ENCODE results near the gene LSP1. TPM values are rescaled to one million over a fixed set of nuclear protein-coding genes. Genes with fewer than 3 reads are reported as not detected.

LSP1 gene
- total RNA-seq, 1 donor from 2014 or later: 78.2 TPM

DNA sequence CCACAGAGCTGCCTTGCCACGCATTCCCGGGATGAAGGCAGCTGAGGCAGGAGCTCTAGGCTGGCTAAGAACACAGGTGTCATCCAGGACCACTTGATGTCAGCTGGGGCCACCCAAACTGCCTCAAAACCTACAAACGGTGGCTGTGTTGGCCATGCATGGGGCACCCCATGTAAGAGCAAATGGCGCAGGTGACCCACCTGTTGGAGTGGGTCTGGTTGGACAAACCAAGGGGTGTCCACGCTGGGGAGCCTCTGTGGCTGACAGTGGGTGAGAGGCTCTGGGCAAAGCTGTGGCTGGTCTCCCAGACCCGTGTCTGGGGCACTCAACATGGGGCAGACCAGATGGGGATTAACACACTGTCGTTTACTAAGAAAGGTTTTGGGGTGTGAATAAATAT, 37.1 kb upstream of the LSP1 start:
- Histone ChIP-seq H3K27ac (no peak overlapping the region), H3K4me3 (no peak overlapping the region), H3K4me1 (no peaks in the 10 kb centered on the region), H3K9me3 (no peaks in the 10 kb centered on the region), H3K27me3 (peaks cover 6% of the 10 kb centered on the region), H3K36me3 (no peaks in the 10 kb centered on the region)
- TF ChIP-seq CTCF (IDR thresholded peaks at IDR 0.05): no peak
- ATAC-seq: no peak
- intact Hi-C loops (cut with DNase I): no loop called here
- DNase-seq: no peak

GRCh38 chr11:1817000-1817399, 35.9 kb upstream of the LSP1 start:
- no peak for TF ChIP-seq CTCF (IDR thresholded peaks at IDR 0.05)
- Histone ChIP-seq H3K4me1 (no peaks in the 10 kb centered on the region), H3K27ac (no peak overlapping the region), H3K36me3 (no peaks in the 10 kb centered on the region), H3K9me3 (no peaks in the 10 kb centered on the region), H3K27me3 (peaks cover 6% of the 10 kb centered on the region), H3K4me3 (no peak overlapping the region)
- ATAC-seq: no peak
- no peak for DNase-seq
- intact Hi-C loops (cut with DNase I): no loop called here

DNA sequence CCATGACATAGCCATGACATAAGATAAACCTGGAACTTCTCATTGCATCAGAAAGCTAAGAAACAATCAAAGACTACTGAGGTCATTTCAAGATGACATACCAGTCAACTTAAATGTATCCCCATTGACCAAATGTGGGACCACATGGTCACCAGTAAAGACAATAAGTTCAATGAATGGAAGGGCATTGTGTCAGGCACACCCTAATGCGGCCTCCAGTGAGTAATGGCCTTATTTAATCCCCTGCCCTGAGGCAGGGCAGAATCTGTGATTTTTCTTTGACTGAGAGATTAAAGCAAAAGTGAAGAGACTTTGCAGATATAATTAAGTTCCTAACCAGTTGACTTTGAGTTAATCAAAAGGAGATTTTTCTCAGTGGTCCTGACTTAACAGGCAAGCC, 35.4 kb upstream of the LSP1 start:
- no peak for TF ChIP-seq CTCF (IDR thresholded peaks at IDR 0.05)
- ATAC-seq (no peak), DNase-seq (no peak)
- H3K4me1 ChIP-seq: no peaks in the 10 kb centered on the region
- H3K9me3 ChIP-seq: no peaks in the 10 kb centered on the region
- peaks cover 6% of the 10 kb centered on the region for H3K27me3 ChIP-seq
- H3K27ac ChIP-seq: no peak overlapping the region
- intact Hi-C loops (cut with DNase I): no loop called here
- no peaks in the 10 kb centered on the region for H3K36me3 ChIP-seq
- H3K4me3 ChIP-seq: no peak overlapping the region

GRCh38 chr11:1819074-1819473, 33.8 kb upstream of the LSP1 start:
- Histone ChIP-seq H3K4me1 (no peaks in the 10 kb centered on the region), H3K27me3 (no peaks in the 10 kb centered on the region), H3K36me3 (no peaks in the 10 kb centered on the region), H3K27ac (no peak overlapping the region), H3K9me3 (no peaks in the 10 kb centered on the region), H3K4me3 (no peak overlapping the region)
- ATAC-seq (no peak), DNase-seq (no peak)
- TF ChIP-seq CTCF (IDR thresholded peaks at IDR 0.05): no peak
- intact Hi-C loops (cut with DNase I): no loop called here

GRCh38 chr11:1820463-1821325, 32.2 kb upstream of the LSP1 start:
- ATAC-seq (no peak), DNase-seq (no peak)
- no peak for TF ChIP-seq CTCF (IDR thresholded peaks at IDR 0.05)
- no peak overlapping the region for H3K27ac ChIP-seq
- no peak overlapping the region for H3K4me3 ChIP-seq
- H3K4me1 ChIP-seq: no peaks in the 10 kb centered on the region
- no peaks in the 10 kb centered on the region for H3K9me3 ChIP-seq
- no peaks in the 10 kb centered on the region for H3K27me3 ChIP-seq
- no peaks in the 10 kb centered on the region for H3K36me3 ChIP-seq
- intact Hi-C loops (cut with DNase I): no loop called here
